Activated naive CD4-positive, alpha-beta T cell treated with anti-CD3 and anti-CD28 coated beads for 36 hours (primary cell): Measurements from ENCODE around the gene PDE2A. TPM values are rescaled to one million over a fixed set of nuclear protein-coding genes. Genes with fewer than 3 reads are reported as not detected.

Experiments used
- CTCF ChIA-PET: fragments of 350-600 bp; sonication (Branson Sonifier 250); formaldehyde crosslinking; loops from one replicate; lab custom pipeline; 2021; ENCODE audit warnings: antibody characterized with exemption; lab: Charles Lee
- DNase-seq: peaks from one replicate; pipeline ENCODE4 v3.0.0-alpha.2; 2020
- H3K27ac Mint-ChIP-seq: one replicate; pipeline ENCODE4 v1.8.0; 2021; ENCODE audit warnings: mild to moderate bottlenecking, mixed read lengths
- H3K27me3 Mint-ChIP-seq: one replicate; pipeline ENCODE4 v1.8.0; 2021; ENCODE audit warnings: low read depth, mixed read lengths
- H3K36me3 Mint-ChIP-seq: one replicate; pipeline ENCODE4 v1.8.0; 2021; ENCODE audit warnings: low read depth, mixed read lengths
- H3K4me1 Mint-ChIP-seq: one replicate; pipeline ENCODE4 v1.8.0; 2021; ENCODE audit warnings: low read depth, mixed read lengths
- H3K4me3 Mint-ChIP-seq: one replicate; pipeline ENCODE4 v1.8.0; 2021; ENCODE audit warnings: mild to moderate bottlenecking, moderate library complexity, mixed read lengths
- H3K9me3 Mint-ChIP-seq: one replicate; pipeline ENCODE4 v1.8.0; 2021; ENCODE audit warnings: mixed read lengths
- intact Hi-C: fragments of 100-400 bp; cut with micrococcal nuclease; formaldehyde crosslinking; loops from one replicate; pipeline ENCODE4 v1.15.1; 2023
- total RNA-seq, 2 experiments: library from RNA; stranded (reverse); gene quantifications; one replicate each; pipeline ENCODE4 v1.2.3, GENCODE V29; 2021

PDE2A gene
- total RNA-seq, 2 experiments from 2014 or later: 0.69 to 1.1 TPM

DNA sequence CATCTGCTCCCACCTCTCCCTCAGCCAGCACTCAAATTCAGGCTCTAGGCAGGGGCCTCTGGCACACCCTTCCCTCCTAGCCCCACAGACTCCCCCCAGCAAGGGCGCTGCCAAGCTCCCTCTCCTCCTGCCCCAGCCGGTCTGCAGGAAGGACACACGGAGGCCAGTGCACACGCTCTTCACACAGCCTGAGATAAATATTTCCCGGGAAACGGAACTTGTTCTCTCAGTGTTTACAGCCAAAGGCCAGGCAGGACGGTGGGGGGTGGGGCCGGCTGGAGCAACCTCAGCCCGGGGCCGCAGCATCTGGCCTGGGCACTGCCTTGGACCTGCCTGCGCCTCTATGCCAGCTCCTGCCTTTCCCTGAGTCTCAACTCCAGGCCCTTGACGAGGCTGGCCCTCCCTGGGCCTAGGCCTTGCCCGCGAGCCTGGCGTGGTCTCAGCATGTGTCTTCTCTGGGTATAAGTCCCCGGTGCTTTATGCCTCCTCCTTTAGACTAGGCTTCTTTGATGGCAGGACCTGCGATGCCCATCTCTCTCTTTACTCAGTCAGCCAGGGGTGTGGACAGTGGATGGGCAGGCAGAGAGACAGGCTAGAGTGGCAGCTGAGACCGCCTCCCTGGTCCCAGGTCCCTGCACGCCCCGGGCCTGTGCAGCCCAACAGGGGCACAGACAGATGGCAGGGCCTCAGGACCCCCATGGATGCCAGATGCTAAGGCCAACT lies 48.4 kb downstream of the PDE2A start:
- no peaks in the 10 kb centered on the region for H3K27me3 Mint-ChIP-seq
- no peak for DNase-seq
- H3K27ac Mint-ChIP-seq: no peak overlapping the region
- CTCF ChIA-PET: interaction anchor here (1.2 kb wide), 1 partner anchor 40 kb away, joined by 3 read pairs; no protein-coding TSS in a partner anchor
- peaks cover 7% of the 10 kb centered on the region for H3K4me1 Mint-ChIP-seq
- H3K9me3 Mint-ChIP-seq: no peaks in the 10 kb centered on the region
- H3K36me3 Mint-ChIP-seq: no peaks in the 10 kb centered on the region
- intact Hi-C loops: no loop called here
- no peak overlapping the region for H3K4me3 Mint-ChIP-seq

DNA sequence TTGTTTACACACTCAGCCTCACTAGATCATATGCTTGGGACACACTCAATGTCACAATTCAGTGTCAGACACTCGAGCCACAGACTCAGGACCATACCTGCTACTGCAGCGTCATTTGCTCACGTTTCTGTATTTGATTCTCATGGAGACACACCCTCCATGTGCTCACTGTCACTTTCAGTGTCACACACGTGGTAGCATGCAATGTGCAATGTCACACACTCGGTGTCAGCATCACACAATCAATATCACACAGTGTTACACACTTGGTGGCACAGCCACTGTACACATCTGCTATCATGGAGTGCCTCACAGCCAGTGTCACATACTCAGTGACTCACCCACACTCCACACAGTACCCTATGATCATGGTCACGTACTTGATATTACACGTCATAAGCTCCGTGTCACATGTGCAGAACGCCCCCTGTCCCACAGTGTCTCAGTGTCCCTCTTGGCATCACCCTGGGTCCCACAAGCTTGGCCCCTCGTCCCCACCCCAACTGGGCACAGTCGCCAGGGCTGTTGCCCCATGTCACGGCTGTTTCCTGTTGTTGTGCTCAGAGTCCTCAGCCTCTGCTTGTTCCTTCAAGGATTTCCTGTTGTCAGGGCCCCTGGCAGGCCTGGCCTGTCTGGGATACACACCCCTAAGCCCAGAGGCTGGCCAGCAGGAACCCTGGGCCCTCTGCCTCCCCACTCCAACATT lies 49.6 kb downstream of the PDE2A start:
- Mint-ChIP-seq H3K36me3 (no peaks in the 10 kb centered on the region), H3K27me3 (no peaks in the 10 kb centered on the region), H3K9me3 (no peaks in the 10 kb centered on the region), H3K4me3 (no peak overlapping the region), H3K27ac (no peak overlapping the region), H3K4me1 (peaks cover 11% of the 10 kb centered on the region)
- no peak for DNase-seq
- intact Hi-C loops: no loop called here
- CTCF ChIA-PET: no interaction called here

DNA sequence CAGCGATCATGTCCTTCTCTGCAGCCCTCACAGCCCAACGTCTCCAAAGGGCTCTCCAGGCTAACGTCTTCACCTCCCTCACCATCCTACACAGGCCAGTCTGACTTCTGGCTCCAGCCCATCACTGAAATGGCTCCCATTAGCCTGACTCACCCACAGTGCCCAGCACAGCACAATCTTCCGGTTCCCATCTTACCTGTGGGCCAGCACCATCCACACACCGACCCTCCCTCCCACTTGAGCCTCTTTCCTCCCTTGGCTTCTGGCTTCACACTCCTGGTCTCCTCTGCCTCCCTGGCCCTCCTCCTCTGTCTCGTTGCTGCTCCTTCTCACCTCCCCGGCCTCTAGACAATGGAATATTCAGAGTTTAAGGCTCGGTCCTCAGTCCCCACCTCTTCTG lies 51.2 kb downstream of the PDE2A start:
- CTCF ChIA-PET: no interaction called here
- H3K27me3 Mint-ChIP-seq: no peaks in the 10 kb centered on the region
- H3K36me3 Mint-ChIP-seq: no peaks in the 10 kb centered on the region
- H3K9me3 Mint-ChIP-seq: no peaks in the 10 kb centered on the region
- intact Hi-C loops: no loop called here
- no peak overlapping the region for H3K4me3 Mint-ChIP-seq
- H3K27ac Mint-ChIP-seq: no peak overlapping the region
- DNase-seq: no peak
- peaks cover 11% of the 10 kb centered on the region for H3K4me1 Mint-ChIP-seq

DNA sequence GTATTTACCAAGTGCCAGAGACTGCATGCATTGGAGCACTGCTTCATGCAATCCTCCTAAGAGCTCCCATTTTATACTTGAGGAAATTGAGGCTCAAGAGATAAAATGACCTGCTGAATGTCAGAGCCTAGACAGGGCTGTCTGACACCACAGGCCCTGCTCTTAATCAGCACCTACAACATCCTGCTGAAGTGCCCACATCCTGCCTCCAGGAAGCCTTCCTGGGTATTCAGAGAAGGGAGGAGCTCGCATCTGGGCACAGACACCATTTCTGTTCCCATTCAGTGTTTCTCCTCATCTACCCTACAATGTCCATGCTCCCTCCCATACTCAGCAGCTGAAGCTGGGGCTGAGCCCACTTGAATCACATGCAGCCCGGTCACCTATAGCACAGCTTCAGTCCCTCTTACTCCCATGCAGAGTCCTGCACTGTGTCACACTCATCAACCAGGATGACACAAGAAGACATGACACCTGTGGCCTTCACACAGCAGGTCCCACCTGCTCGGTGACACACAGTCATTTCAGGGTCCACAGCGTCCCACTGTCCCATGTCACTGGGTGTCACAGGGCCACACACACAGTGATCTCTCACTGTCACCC lies 53.1 kb downstream of the PDE2A start:
- H3K27ac Mint-ChIP-seq: no peak overlapping the region
- CTCF ChIA-PET: no interaction called here
- DNase-seq: peak; percentile 36
- H3K9me3 Mint-ChIP-seq: no peaks in the 10 kb centered on the region
- H3K36me3 Mint-ChIP-seq: no peaks in the 10 kb centered on the region
- intact Hi-C loops: no loop called here
- H3K4me1 Mint-ChIP-seq: peaks cover 11% of the 10 kb centered on the region
- no peak overlapping the region for H3K4me3 Mint-ChIP-seq
- no peaks in the 10 kb centered on the region for H3K27me3 Mint-ChIP-seq

DNA sequence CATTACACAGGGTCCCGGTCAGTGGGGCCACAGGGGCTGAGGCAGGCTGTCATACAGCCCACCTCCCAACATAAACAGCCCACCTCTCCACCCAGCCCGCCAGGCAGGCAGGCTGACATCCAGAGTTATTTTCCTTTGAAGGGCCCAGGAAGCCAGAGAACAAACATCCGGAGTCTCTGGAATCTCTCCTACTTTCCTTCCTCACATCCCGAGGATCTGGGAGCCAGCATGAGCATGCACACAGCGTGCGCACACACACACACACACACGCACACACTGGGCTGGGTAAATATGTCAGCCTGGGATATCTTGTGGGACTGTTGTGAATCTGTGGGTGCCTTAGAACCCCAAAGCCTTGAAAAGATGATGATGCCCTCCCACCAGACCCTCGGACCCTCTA lies 55.4 kb downstream of the PDE2A start:
- Mint-ChIP-seq H3K27me3 (peaks cover 2% of the 10 kb centered on the region), H3K4me3 (no peak overlapping the region), H3K9me3 (no peaks in the 10 kb centered on the region), H3K4me1 (peaks cover 11% of the 10 kb centered on the region), H3K27ac (no peak overlapping the region), H3K36me3 (no peaks in the 10 kb centered on the region)
- intact Hi-C loops: no loop called here
- DNase-seq: no peak
- CTCF ChIA-PET: no interaction called here

DNA sequence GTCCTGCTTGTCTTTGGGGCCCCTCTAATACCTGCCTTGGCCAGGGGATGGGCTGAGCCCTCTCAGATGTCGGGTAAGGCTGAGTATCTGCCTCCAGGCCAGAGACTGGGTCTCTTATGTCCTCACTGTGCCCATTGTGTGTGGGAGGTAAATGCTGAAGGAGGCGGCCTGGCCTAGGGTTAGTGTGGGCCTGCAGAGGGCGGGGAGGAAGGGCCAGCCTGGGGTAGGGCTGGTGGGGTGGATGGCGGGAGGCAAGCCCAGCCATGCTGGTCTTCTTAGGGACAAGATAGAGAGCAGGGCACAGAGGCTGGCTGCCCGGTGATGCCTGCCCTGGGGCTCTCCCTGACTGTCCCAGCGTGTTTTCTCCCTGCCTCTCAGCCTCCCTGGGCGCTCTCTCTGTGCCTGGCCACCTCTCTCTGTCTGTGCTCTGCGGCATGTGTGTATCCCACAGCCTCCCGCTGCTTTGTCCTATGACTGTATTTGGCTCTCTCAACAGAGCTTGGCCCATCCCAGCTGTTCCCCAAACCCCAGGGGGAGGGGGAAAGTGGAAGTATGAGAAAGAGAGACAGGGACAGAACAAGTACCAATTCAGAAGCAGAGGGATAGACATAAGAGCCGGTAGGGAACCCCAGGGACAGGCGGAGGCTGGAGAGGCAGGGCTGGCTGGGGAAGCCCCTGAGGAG lies 57.0 kb downstream of the PDE2A start:
- no peaks in the 10 kb centered on the region for H3K36me3 Mint-ChIP-seq
- H3K4me3 Mint-ChIP-seq: no peak overlapping the region
- CTCF ChIA-PET: no interaction called here
- no peak for DNase-seq
- H3K27ac Mint-ChIP-seq: no peak overlapping the region
- peaks cover 8% of the 10 kb centered on the region for H3K27me3 Mint-ChIP-seq
- no peaks in the 10 kb centered on the region for H3K9me3 Mint-ChIP-seq
- peaks cover 12% of the 10 kb centered on the region for H3K4me1 Mint-ChIP-seq
- intact Hi-C loops: no loop called here

DNA sequence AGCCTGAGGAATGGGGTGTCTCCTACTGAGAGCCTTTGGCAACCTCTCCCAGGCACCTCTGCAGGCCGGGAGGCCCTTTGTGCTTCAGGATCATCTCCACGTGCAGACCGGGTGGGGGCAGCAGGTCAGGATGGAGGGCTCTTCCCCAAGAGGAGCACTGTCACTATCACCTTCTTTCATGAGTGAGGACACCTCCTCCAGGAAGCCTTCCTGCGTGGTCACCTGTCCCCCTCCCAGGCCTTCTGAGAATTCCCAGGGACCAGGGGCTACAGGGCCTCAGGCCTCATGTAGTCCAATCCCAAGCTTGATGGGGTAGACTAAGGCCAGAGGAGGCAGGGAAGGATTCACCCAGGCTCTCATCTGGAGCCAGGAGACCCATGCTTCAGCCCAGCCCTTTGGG lies 57.6 kb downstream of the PDE2A start:
- H3K27me3 Mint-ChIP-seq: peaks cover 8% of the 10 kb centered on the region
- CTCF ChIA-PET: interaction anchor here (1.9 kb wide), 1 partner anchor 31 kb away, joined by 5 read pairs; no protein-coding TSS in a partner anchor
- no peak overlapping the region for H3K4me3 Mint-ChIP-seq
- intact Hi-C loops: no loop called here
- H3K27ac Mint-ChIP-seq: no peak overlapping the region
- H3K36me3 Mint-ChIP-seq: no peaks in the 10 kb centered on the region
- no peaks in the 10 kb centered on the region for H3K9me3 Mint-ChIP-seq
- DNase-seq: no peak
- H3K4me1 Mint-ChIP-seq: peaks cover 12% of the 10 kb centered on the region

DNA sequence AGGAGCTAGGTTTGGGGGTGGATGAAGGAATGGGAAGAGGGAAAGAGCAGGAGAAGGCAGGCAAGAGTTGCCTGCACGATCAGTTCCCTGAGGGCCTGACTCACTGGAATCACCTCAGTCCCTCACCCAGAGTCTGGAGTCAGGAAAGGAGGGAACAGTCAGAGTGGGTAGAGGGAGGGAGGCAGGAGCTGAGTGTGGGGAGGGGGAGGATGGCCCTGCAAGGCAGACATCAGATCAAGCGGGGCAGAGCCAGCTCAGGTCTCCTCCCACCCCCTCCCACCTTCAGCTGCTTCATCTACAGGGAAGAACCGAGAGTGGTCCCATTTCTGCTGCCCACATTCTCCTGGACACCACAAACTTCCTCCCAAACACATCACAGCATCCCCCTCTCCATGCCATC lies 58.9 kb downstream of the PDE2A start:
- H3K36me3 Mint-ChIP-seq: no peaks in the 10 kb centered on the region
- H3K9me3 Mint-ChIP-seq: no peaks in the 10 kb centered on the region
- intact Hi-C loops: no loop called here
- H3K4me3 Mint-ChIP-seq: no peak overlapping the region
- no peak overlapping the region for H3K27ac Mint-ChIP-seq
- DNase-seq: no peak
- peaks cover 2% of the 10 kb centered on the region for H3K4me1 Mint-ChIP-seq
- H3K27me3 Mint-ChIP-seq: peaks cover 8% of the 10 kb centered on the region
- CTCF ChIA-PET: interaction anchor here (0.6 to 1.9 kb wide), 2 partner anchors 29 to 261 kb away, joined by 4 to 5 read pairs; no protein-coding TSS in a partner anchor

DNA sequence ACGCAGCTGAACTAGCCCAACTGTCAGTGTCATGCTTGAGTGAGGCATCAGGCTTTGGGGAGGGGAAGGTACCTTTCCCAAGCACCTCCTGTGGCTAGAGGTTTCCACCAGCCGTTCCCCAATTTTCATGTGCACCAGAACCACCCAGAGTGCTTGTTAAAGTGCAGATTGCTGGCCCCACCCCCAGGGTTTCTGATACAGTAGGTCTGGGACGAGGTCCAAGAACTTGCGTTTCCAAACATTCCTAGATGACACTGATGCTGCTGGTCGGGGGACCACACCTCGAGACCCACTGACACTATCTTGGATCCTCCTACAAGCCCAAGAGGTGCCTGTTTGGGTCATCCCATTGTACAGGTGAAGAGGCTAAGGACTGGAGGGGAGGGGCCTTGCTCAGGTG lies 59.8 kb downstream of the PDE2A start:
- Mint-ChIP-seq H3K4me3 (no peak overlapping the region), H3K27ac (no peak overlapping the region), H3K27me3 (peaks cover 8% of the 10 kb centered on the region), H3K4me1 (peaks cover 2% of the 10 kb centered on the region), H3K36me3 (no peaks in the 10 kb centered on the region), H3K9me3 (no peaks in the 10 kb centered on the region)
- intact Hi-C loops: no loop called here
- no peak for DNase-seq
- CTCF ChIA-PET: no interaction called here

DNA sequence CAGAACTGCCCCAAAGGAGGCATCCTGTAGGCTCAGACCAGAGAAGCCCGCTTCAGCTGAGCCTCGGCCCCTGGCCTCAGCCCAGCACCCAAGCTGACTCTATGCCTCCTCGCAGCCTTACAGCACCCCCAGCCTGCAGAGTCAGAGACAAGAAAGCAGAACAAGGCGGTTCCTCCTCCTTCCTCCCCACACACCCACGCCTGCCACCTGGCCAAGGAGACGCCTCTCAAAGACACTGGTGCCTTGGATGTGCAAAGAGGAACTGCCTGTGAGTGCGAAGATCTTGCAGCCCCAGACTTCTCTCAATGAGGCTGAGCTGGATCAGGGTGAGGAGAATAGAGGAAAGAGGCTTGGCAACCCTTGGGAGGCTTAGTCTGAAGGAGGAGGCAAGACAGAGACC lies 60.2 kb downstream of the PDE2A start:
- Mint-ChIP-seq H3K9me3 (no peaks in the 10 kb centered on the region), H3K27ac (no peak overlapping the region), H3K4me1 (peaks cover 2% of the 10 kb centered on the region), H3K27me3 (peaks cover 8% of the 10 kb centered on the region), H3K4me3 (no peak overlapping the region), H3K36me3 (no peaks in the 10 kb centered on the region)
- intact Hi-C loops: no loop called here
- CTCF ChIA-PET: no interaction called here
- DNase-seq: peak; percentile 22

DNA sequence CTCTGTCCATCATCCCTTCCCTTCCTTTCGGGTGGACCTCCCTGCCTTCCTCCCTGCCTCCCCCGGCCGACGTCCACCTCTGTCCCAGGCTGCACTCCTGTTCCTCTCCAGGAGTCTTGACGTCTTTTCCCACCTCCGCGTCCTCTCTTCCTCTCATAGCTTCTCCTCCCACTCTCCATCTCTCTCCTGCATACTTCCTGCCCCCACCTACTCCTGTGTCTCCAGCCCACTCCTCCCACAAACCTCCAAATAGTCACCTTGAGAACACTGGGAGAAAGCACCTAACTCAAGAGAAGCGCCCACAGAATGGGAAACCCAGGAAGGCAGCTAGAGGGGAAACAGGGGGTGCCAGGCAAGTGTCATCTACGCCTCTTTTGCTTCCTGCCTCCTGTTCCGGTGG lies 60.8 kb downstream of the PDE2A start:
- Mint-ChIP-seq H3K4me1 (peaks cover 2% of the 10 kb centered on the region), H3K9me3 (no peaks in the 10 kb centered on the region), H3K4me3 (no peak overlapping the region), H3K27me3 (peaks cover 8% of the 10 kb centered on the region), H3K36me3 (no peaks in the 10 kb centered on the region), H3K27ac (no peak overlapping the region)
- intact Hi-C loops: no loop called here
- CTCF ChIA-PET: no interaction called here
- DNase-seq: no peak

DNA sequence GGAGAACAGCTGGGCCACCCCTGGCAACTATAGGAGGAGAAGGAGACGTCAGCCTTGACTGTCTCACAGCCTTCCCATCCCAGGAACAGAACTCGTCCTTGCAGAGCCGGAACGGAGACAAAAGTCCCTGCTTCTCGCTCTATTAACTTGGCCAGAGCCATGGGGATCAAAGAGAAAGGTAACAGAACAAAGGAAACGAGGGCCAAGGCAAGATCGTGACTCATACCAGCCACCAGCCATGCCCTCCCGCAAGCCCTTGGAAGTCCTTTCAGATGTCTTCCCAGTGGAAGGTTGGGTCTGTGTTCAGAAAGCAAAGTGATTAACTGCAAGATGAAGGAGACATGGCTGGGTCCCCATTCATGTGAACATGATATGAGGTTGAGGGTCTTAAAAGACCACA lies 64.7 kb downstream of the PDE2A start:
- DNase-seq: no peak
- H3K4me3 Mint-ChIP-seq: no peak overlapping the region
- H3K36me3 Mint-ChIP-seq: no peaks in the 10 kb centered on the region
- H3K27ac Mint-ChIP-seq: no peak overlapping the region
- intact Hi-C loops: loop anchor here (1.0 kb wide), 1 partner anchor 20 kb away; no protein-coding TSS in a partner anchor
- peaks cover 2% of the 10 kb centered on the region for H3K4me1 Mint-ChIP-seq
- H3K27me3 Mint-ChIP-seq: peaks cover 13% of the 10 kb centered on the region
- CTCF ChIA-PET: interaction anchor here (0.6 to 1.8 kb wide), 3 partner anchors 19 to 131 kb away, joined by 3 to 9 read pairs (median 7); no protein-coding TSS in a partner anchor
- H3K9me3 Mint-ChIP-seq: no peaks in the 10 kb centered on the region
